Activated naive CD4-positive, alpha-beta T cell treated with anti-CD3 and anti-CD28 coated beads for 36 hours (primary cell): ENCODE measurements around the gene CCNB2. TPM values are rescaled to one million over a fixed set of nuclear protein-coding genes. Genes with fewer than 3 reads are reported as not detected.
"Not testable (repeated sequence)": the region's sequence is repeated elsewhere in the genome, so short reads cannot be mapped to it uniquely, and the experiment has no call there.

Experiments
- CTCF ChIA-PET: fragments of 350-600 bp; sonication (Branson Sonifier 250); formaldehyde crosslinking; loops from one replicate; lab custom pipeline; 2021; ENCODE audit warnings: antibody characterized with exemption; lab: Charles Lee
- DNase-seq: peaks from one replicate; pipeline ENCODE4 v3.0.0-alpha.2; 2020
- H3K27ac Mint-ChIP-seq: one replicate; pipeline ENCODE4 v1.8.0; 2021; ENCODE audit warnings: mild to moderate bottlenecking, mixed read lengths
- H3K27me3 Mint-ChIP-seq: one replicate; pipeline ENCODE4 v1.8.0; 2021; ENCODE audit warnings: low read depth, mixed read lengths
- H3K36me3 Mint-ChIP-seq: one replicate; pipeline ENCODE4 v1.8.0; 2021; ENCODE audit warnings: low read depth, mixed read lengths
- H3K4me1 Mint-ChIP-seq: one replicate; pipeline ENCODE4 v1.8.0; 2021; ENCODE audit warnings: low read depth, mixed read lengths
- H3K4me3 Mint-ChIP-seq: one replicate; pipeline ENCODE4 v1.8.0; 2021; ENCODE audit warnings: mild to moderate bottlenecking, moderate library complexity, mixed read lengths
- H3K9me3 Mint-ChIP-seq: one replicate; pipeline ENCODE4 v1.8.0; 2021; ENCODE audit warnings: mixed read lengths
- intact Hi-C: fragments of 100-400 bp; cut with micrococcal nuclease; formaldehyde crosslinking; loops from one replicate; pipeline ENCODE4 v1.15.1; 2023
- total RNA-seq, 2 experiments: library from RNA; stranded (reverse); gene quantifications; one replicate each; pipeline ENCODE4 v1.2.3, GENCODE V29; 2021

Gene CCNB2
- total RNA-seq, 2 experiments from 2014 or later = 93.1 to 98.2 TPM

DNA sequence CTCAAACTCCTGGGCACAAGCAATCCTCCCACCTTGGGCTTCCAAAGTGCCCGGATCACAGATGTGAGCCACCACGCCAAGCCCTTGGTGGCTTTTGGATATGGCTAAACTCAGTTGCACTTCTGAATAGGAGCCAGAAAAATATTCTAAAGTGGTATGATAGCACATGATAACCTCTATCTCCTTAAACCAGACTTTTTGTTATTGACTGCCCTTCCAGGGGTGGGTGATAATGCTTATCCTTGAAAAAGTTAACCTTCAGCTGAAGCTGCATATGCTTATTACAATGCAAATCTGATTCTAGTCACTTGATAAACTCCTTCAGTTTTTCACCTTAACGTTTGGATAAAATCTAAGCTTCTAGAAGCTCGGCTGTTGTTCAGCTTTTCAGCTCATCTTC, 6.3 kb downstream of the CCNB2 start:
- H3K4me1 Mint-ChIP-seq = no peaks in the 10 kb centered on the region
- peaks cover 39% of the 10 kb centered on the region for H3K36me3 Mint-ChIP-seq
- CTCF ChIA-PET = interaction anchor here (0.7 to 0.8 kb wide), 3 partner anchors 17 to 51 kb away, joined by 3 to 5 read pairs (median 4); no protein-coding TSS in a partner anchor
- H3K27ac Mint-ChIP-seq = no peak overlapping the region
- intact Hi-C loops = no loop called here
- H3K27me3 Mint-ChIP-seq = no peaks in the 10 kb centered on the region
- no peak for DNase-seq
- no peak overlapping the region for H3K4me3 Mint-ChIP-seq
- no peaks in the 10 kb centered on the region for H3K9me3 Mint-ChIP-seq

DNA sequence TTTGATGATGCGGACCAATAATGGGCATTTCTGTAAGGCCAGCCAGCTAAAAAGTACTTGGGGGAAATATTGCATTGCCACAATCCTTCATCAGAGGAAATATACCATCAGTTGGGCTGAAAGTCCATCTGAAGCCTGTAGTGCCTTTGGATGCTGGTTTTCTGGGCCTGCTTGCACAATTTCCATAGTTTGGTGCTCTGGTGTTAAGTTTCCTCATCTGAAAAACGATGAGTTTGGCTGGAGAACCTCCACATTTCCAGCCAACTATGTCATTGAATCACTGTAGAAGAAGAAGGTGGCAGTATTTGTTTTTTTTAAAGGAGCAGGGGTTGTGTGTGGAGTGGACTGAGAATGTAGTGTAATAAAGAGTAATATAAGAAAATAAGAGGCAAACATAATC, 10.1 kb downstream of the CCNB2 start:
- no peak for DNase-seq
- Mint-ChIP-seq H3K4me3 (no peak overlapping the region), H3K9me3 (no peaks in the 10 kb centered on the region), H3K27ac (no peak overlapping the region), H3K36me3 (peaks cover 37% of the 10 kb centered on the region), H3K27me3 (no peaks in the 10 kb centered on the region), H3K4me1 (no peaks in the 10 kb centered on the region)
- CTCF ChIA-PET = no interaction called here
- intact Hi-C loops = no loop called here

DNA sequence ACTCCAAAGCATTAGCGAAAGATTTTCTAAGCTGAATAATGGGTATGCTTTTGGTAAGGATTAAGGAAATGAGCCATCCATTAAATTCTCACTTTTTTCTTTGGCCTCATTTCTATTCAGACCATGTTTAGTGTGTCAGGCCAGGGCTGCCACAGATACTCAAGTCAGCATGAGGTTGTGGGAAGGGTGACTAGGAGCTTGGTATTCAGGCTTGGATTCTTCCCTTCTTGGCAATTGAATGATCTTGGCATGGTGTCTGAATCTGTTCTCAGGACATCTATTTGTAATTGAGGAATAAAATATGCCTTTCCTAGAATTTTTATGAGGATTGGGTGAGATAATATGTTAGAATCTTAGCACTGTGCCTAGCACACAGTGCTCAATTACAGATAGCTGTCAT, 11.2 kb downstream of the CCNB2 start:
- Mint-ChIP-seq H3K4me1 (no peaks in the 10 kb centered on the region), H3K36me3 (peaks cover 36% of the 10 kb centered on the region), H3K27ac (no peak overlapping the region), H3K27me3 (no peaks in the 10 kb centered on the region), H3K9me3 (no peaks in the 10 kb centered on the region), H3K4me3 (no peak overlapping the region)
- CTCF ChIA-PET = no interaction called here
- no peak for DNase-seq
- intact Hi-C loops = no loop called here

DNA sequence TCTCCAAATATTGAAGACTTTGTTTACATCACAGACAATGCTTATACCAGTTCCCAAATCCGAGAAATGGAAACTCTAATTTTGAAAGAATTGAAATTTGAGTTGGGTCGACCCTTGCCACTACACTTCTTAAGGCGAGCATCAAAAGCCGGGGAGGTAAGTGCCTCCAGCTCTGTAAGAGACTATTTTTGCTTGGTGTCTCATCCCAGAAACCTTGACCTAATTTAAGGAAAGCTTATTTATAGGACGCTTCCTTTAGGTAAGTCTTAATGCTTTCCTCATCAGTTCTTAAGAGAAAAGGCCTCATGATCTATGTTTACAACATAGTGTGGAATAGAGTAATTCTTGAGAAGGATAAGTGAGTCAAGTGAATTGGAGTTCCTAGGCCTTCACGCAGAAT, 11.8 kb downstream of the CCNB2 start:
- DNase-seq = no peak
- CTCF ChIA-PET = interaction anchor here (0.6 kb wide), 1 partner anchor 65 kb away, joined by 3 read pairs; no protein-coding TSS in a partner anchor
- no peak overlapping the region for H3K27ac Mint-ChIP-seq
- H3K27me3 Mint-ChIP-seq = no peaks in the 10 kb centered on the region
- intact Hi-C loops = no loop called here
- H3K9me3 Mint-ChIP-seq = no peaks in the 10 kb centered on the region
- H3K4me1 Mint-ChIP-seq = no peaks in the 10 kb centered on the region
- no peak overlapping the region for H3K4me3 Mint-ChIP-seq
- H3K36me3 Mint-ChIP-seq = peaks cover 37% of the 10 kb centered on the region

DNA sequence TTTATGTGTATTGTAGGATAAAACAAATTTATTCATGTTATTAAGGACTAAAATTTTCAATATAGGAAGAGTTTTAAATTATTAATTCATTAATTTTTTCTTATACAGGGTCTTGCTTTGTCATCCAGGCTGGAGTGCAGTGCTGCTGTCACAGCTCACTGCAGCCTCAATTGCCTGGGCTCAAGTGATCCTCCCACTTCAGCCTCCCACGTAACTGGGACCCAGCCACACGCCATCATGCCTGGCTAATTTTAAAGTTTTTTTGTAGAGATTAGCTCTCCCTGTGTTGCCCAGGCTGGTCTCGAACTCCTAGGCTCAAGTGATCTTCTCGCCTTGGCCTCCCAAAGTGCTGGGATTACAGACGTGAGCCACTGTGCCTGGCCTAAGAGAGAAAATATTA, 14.7 kb downstream of the CCNB2 start:
- Mint-ChIP-seq H3K27me3 (no peaks in the 10 kb centered on the region), H3K9me3 (no peaks in the 10 kb centered on the region), H3K4me3 (no peak overlapping the region), H3K27ac (no peak overlapping the region), H3K36me3 (peaks cover 28% of the 10 kb centered on the region), H3K4me1 (no peaks in the 10 kb centered on the region)
- CTCF ChIA-PET = no interaction called here
- DNase-seq = no peak
- intact Hi-C loops = no loop called here

DNA sequence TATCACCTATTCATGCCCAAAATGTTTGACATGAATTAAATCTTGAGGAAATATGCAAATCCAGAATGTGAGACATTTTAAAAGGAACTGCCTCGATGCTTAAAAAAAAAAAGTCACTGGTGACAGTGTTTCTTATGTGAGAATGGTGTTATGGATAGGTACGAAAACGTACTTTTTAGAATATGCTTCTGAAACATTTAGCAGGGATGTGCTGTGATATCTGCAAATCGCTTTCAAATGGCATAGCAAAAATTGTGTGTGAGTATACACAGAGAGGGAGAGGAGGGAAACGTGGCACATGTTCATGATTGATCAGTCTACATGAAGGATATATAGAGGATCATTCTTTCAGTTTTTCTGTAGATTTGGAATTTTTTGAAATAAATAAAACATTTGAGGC, 16.0 kb downstream of the CCNB2 start:
- CTCF ChIA-PET = no interaction called here
- Mint-ChIP-seq H3K27ac (no peak overlapping the region), H3K4me3 (no peak overlapping the region), H3K36me3 (peaks cover 29% of the 10 kb centered on the region), H3K27me3 (no peaks in the 10 kb centered on the region), H3K9me3 (peaks cover 3% of the 10 kb centered on the region), H3K4me1 (no peaks in the 10 kb centered on the region)
- no peak for DNase-seq
- intact Hi-C loops = no loop called here

DNA sequence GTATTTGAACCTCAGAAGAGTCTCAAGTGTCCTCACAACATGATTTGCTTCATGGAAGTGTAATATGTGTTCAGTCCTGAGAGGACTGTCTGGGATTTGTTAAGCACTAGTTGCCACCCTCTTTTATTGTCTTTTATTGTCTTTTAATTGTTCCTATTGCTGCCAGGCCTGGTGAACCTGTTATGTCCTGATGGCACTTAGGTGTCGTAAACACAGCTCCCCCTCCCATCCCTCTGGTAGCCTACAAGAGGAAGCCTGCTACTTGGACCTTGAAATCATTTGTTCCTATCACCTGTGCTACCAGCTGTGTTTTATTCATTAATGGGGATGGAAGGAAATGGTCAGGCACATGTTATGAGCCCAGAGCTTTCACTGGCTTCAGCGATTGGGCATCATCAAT, 19.3 kb downstream of the CCNB2 start:
- H3K36me3 Mint-ChIP-seq = peaks cover 27% of the 10 kb centered on the region
- intact Hi-C loops = no loop called here
- no peak overlapping the region for H3K4me3 Mint-ChIP-seq
- H3K27ac Mint-ChIP-seq = no peak overlapping the region
- no peaks in the 10 kb centered on the region for H3K4me1 Mint-ChIP-seq
- CTCF ChIA-PET = interaction anchor here (0.5 kb wide), 1 partner anchor 208 kb away, joined by 3 read pairs; no protein-coding TSS in a partner anchor
- H3K9me3 Mint-ChIP-seq = peaks cover 5% of the 10 kb centered on the region
- no peaks in the 10 kb centered on the region for H3K27me3 Mint-ChIP-seq
- no peak for DNase-seq

DNA sequence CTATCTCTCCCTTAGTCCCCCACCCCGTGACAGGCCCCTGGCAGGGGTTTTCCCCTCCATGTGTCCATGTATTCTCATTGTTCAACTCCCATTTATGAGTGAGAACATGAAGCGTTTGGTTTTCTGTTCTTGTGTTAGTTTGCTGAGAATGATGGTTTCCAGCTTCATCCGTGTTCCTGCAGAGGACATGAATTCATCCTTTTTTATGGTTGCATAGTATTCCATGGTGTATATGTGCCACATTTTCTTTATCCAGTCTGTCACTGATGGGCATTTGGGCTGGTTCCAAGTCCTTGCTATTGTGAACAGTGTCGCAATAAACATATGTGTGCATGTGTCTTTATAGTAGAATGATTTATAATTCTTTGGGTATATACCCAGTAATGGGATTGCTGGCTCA, 20.7 kb downstream of the CCNB2 start:
- peaks cover 41% of the 10 kb centered on the region for H3K36me3 Mint-ChIP-seq
- H3K27me3 Mint-ChIP-seq, intact Hi-C loops, H3K27ac Mint-ChIP-seq, H3K4me3 Mint-ChIP-seq, CTCF ChIA-PET, DNase-seq, H3K4me1 Mint-ChIP-seq: not testable (repeated sequence)
- H3K9me3 Mint-ChIP-seq = peaks cover 14% of the 10 kb centered on the region

DNA sequence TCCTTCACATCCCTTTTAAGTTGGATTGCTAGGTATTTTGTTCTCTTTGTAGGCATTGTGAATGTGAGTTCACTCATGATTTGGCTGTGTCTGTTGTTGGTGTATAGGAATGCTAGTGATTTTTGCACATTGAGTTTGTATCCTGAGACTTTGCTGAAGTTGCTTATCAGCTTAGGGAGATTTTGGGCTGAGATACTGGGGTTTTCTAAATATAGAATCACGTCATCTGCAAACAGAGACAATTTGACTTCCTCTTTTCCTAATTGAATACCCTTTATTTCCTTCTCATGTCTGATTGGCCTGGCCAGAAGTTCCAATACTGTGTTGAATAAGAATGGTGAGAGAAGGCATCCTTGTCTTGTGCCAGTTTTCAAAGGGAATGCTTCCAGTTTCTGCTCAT, 22.3 kb downstream of the CCNB2 start:
- H3K27ac Mint-ChIP-seq, H3K4me3 Mint-ChIP-seq, intact Hi-C loops, DNase-seq, H3K4me1 Mint-ChIP-seq, H3K27me3 Mint-ChIP-seq: not testable (repeated sequence)
- Mint-ChIP-seq H3K36me3 (peaks cover 50% of the 10 kb centered on the region), H3K9me3 (peaks cover 14% of the 10 kb centered on the region)
- CTCF ChIA-PET = interaction anchor here (1.1 kb wide), 1 partner anchor 16 kb away, joined by 5 read pairs; no protein-coding TSS in a partner anchor

DNA sequence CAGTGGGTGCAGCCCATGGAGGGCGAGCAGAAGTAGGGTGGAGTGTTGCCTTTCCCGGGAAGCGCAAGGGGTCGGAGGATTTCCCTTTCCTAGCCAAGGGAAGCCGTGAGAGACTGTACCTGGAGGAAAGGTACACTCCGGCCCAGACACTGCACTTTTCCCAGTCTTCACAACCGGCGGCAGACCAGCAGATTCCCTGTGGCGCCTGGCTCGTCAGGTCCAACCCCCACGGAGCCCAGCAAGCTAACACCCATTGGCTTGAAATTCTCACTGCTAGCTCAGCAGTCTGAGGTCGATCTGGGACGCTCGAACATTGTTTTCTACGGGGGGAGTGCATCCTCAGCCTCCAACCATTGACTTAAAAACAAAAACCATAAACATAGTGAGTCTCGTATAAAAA, 26.5 kb downstream of the CCNB2 start:
- Mint-ChIP-seq H3K4me3 (no peak overlapping the region), H3K27ac (no peak overlapping the region)

DNA sequence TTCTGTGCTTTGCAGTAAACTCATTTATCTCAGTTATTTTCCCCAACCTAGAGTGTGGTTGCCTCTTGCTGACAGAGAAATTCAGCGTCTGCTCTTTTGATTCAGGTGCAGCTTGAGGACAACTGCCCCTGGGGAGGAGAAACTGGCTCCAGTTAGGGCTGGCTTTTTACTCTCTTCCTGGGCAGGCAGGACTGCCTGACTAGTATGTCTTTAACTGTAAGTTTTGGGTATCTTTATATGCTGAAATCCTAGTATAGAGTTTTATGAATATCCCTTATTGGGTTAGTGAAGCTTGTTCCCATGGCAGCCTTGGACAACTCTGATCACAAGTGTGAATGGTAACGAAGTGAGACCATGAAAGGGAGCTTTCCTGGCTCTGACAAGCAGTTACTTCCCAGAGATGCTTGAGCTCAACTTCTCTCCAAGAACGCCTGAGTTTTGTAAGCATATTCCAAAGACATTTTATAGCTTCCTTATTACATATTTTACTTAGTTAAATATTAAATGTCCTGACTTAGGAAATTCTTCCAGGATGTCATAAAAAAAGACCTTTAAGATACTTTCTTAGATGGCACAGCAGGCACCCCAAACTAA, 27.1 kb downstream of the CCNB2 start:
- Mint-ChIP-seq H3K27ac (no peak overlapping the region), H3K4me3 (no peak overlapping the region), H3K4me1 (peaks cover under 1% of the 10 kb centered on the region), H3K9me3 (peaks cover 11% of the 10 kb centered on the region), H3K27me3 (no peaks in the 10 kb centered on the region), H3K36me3 (peaks cover 35% of the 10 kb centered on the region)
- no peak for DNase-seq
- intact Hi-C loops = no loop called here
- CTCF ChIA-PET = interaction anchor here (0.7 kb wide), 1 partner anchor 152 kb away, joined by 3 read pairs; no protein-coding TSS in a partner anchor

More for the DNA sequence above, 26.5 kb downstream of the CCNB2 start:
- peaks cover 36% of the 10 kb centered on the region for H3K36me3 Mint-ChIP-seq
- intact Hi-C loops = no loop called here
- H3K27me3 Mint-ChIP-seq = no peaks in the 10 kb centered on the region
- H3K4me1 Mint-ChIP-seq = no peaks in the 10 kb centered on the region
- CTCF ChIA-PET = interaction anchor here (0.6 kb wide), 1 partner anchor 386 kb away, joined by 5 read pairs; no protein-coding TSS in a partner anchor
- DNase-seq = no peak
- peaks cover 11% of the 10 kb centered on the region for H3K9me3 Mint-ChIP-seq

DNA sequence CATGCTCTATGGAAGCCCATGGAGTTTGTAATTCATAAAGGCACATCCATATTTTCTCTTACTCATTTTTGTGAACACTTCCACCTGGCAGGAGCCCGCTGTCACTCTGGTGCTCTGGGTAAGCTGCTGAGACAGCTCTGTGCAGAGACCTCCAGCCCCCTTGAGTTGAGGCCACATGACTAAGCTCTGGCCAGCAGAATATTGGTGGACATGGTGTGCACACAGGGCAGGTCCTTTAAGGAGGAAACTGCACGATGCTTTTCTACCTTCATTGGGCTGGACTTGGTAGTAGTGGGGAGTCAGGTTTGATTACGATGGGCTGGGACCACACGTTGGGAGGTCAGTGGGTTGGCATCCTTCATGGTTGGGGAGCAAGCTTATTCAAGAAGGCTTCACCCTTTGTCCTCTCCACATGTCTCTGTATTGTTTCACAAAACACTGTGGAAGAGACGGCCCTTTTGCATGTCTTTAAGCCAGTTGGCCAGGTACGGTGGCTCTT, 29.0 kb downstream of the CCNB2 start:
- intact Hi-C loops = no loop called here
- H3K27me3 Mint-ChIP-seq = no peaks in the 10 kb centered on the region

DNA sequence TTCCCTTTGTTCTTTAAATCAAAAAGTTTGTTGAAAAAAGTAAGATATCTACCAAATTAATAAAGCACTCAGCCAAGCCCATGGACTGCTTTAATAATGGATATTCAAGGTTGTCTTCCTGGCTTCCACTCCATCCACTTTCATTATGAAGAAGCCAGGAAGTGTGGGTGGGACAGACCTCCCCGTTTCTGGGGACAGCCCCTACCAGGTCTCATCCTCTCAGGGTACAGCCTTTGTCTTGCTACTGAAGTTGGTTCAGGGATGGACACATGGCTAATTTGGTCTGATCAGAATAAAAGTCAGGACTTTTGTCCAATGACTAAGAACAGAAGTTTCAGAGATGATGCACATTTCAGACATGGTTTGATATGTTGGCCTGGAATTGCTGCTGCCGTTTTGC, 32.6 kb downstream of the CCNB2 start:
- Mint-ChIP-seq H3K27me3 (no peaks in the 10 kb centered on the region), H3K27ac (no peak overlapping the region), H3K36me3 (no peaks in the 10 kb centered on the region), H3K4me1 (peaks cover 14% of the 10 kb centered on the region), H3K9me3 (no peaks in the 10 kb centered on the region), H3K4me3 (no peak overlapping the region)
- DNase-seq = peak; percentile 52
- intact Hi-C loops = no loop called here
- CTCF ChIA-PET = interaction anchor here (2.0 kb wide), 1 partner anchor 158 kb away, joined by 10 read pairs; no protein-coding TSS in a partner anchor

More for the DNA sequence above, 29.0 kb downstream of the CCNB2 start:
- H3K4me3 Mint-ChIP-seq = no peak overlapping the region
- CTCF ChIA-PET = no interaction called here
- no peak for DNase-seq
- no peak overlapping the region for H3K27ac Mint-ChIP-seq
- peaks cover 26% of the 10 kb centered on the region for H3K36me3 Mint-ChIP-seq
- H3K9me3 Mint-ChIP-seq = peaks cover 9% of the 10 kb centered on the region
- peaks cover 12% of the 10 kb centered on the region for H3K4me1 Mint-ChIP-seq
